DMS79 treated with DMSO at 0.1 percent for 48 hours (cell line): Measurements from ENCODE around the gene DEDD.

Experiments
- DNase-seq: peaks from one replicate; lab custom pipeline; 2025; lab: John Stamatoyannopoulos, UW

The DEDD gene

GRCh38 chr1:161072751-161073449, 59.6 kb downstream of the DEDD start:
- no peak for DNase-seq

DNA sequence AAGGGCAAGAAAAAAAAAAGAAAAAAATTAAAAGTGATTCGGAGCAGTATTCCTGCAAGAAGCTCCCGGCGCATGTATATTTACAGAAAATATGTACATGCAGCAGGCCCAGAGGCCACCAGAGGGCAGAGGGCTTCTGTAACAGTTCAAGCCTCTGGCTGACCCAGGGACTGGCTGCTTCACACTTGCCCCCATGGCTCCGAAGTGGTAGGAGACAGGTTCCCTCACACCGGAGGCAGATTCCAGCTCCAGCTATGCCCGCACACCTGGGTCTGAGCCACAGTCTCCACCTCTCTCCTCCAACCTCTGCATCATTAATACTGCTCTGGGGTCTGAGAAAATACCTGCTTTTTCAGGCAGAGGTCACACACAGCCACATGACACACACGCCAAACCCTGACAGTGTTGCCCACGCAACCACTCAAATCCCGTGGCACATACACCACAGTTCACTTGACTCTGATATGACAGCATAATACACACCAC, 60.5 kb downstream of the DEDD start:
- DNase-seq: no peak
